Measurements from ENCODE around the gene CASP14.

DNA sequence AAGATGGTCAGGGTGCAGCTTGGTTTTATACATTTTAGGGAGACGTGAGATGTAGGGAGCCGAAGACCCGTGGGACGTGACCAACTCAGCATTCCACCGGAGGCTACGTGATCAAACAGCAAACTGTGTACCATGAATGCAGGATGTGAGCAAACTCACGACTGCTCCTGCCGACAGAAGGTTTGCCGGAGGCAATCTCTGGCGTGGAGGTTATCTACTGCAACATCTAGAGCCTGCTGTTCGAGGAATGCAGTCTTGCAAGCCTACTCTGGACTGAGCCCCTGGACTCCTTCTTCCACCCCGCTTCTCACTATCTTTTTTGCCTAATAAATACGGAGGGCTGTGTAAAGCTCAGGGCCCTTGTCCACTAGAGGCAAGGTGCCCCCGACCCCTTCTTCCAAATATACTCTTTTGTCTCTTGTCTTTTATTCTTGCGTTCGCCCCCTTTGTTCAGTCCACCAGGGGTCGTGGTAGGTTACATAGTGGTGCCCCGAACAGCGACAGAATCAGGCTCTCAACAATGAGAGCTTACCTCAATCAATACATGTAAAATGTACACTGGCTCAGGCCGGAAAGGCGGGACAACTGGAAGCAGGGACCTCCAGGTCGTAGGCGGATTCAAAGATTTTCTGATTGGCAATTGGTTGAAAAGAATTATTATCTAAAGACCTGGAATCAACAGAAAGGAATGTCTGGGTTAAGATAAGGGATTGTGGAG lies 23.8 kb downstream of the CASP14 start:
- TF ChIP-seq, protein P1, sequence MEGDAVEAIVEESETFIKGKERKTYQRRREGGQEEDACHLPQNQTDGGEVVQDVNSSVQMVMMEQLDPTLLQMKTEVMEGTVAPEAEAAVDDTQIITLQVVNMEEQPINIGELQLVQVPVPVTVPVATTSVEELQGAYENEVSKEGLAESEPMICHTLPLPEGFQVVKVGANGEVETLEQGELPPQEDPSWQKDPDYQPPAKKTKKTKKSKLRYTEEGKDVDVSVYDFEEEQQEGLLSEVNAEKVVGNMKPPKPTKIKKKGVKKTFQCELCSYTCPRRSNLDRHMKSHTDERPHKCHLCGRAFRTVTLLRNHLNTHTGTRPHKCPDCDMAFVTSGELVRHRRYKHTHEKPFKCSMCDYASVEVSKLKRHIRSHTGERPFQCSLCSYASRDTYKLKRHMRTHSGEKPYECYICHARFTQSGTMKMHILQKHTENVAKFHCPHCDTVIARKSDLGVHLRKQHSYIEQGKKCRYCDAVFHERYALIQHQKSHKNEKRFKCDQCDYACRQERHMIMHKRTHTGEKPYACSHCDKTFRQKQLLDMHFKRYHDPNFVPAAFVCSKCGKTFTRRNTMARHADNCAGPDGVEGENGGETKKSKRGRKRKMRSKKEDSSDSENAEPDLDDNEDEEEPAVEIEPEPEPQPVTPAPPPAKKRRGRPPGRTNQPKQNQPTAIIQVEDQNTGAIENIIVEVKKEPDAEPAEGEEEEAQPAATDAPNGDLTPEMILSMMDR (IDR thresholded peaks at IDR 0.05): no peak
- no peak for TF ChIP-seq POLR2A (IDR thresholded peaks at IDR 0.05)

Data from lower leg skin (tissue), 3 donors.